HEK293 (cell line): Measurements from ENCODE around the gene ALPG.

ENCODE experiments used
- CTCF ChIA-PET: fragments of 350-600 bp; formaldehyde crosslinking; extraction: SDS; loops from one replicate; lab custom pipeline; 2021; ENCODE audit warnings: antibody characterized with exemption; lab: Yijun Ruan, JAX
- POLR2A ChIA-PET: fragments of 300-600 bp; formaldehyde crosslinking; extraction: SDS; loops from one replicate; lab custom pipeline; 2020; ENCODE audit warnings: antibody characterized with exemption, inconsistent platforms; lab: Yijun Ruan, JAX
- H3K27ac ChIP-seq: fragments of 200-500 bp; sonication (Bioruptor generic); 2 replicates; pipeline ENCODE4 v1.5.1; 2014; ENCODE audit warnings: low read depth, low read length, control low read depth, inconsistent platforms; ENCODE audit errors: extremely low read depth
- H3K36me3 ChIP-seq, 2 experiments: fragments of 200-500 bp in 1 of 2; sonication (Bioruptor generic) in 1 of 2; 1 replicate in 1 of 2; 2 replicates in 1 of 2; pipeline ENCODE4 v1.5.1; 2014 to 2017; ENCODE audit warnings: inconsistent platforms in 2 of 2, low read length in 2 of 2; ENCODE audit not compliant: control insufficient read depth in 2 of 2, insufficient read depth in 1 of 2
- H3K4me1 ChIP-seq: fragments of 200-500 bp; sonication (Bioruptor generic); 2 replicates; pipeline ENCODE4 v1.5.1; 2014; ENCODE audit warnings: mild to moderate bottlenecking, low read length, inconsistent platforms; ENCODE audit not compliant: control insufficient read depth, insufficient read depth
- H3K4me3 ChIP-seq: 2 replicates; pipeline ENCODE4 v1.5.1; 2011; ENCODE audit warnings: low read depth, mild to moderate bottlenecking, control low read depth, low read length, moderate library complexity
- H3K9me3 ChIP-seq: fragments of 200-500 bp; sonication (Bioruptor generic); 2 replicates; pipeline ENCODE4 v1.5.1; 2014; ENCODE audit warnings: low read depth, low read length, inconsistent platforms; ENCODE audit not compliant: control insufficient read depth, insufficient read depth
- GLI2 ChIP-seq: fragments of 450-650 bp; formaldehyde crosslinking; IDR thresholded peaks from 2 replicates; pipeline ENCODE4; 2017; ENCODE audit warnings: missing biosample characterization, missing genetic modification characterization, low read depth, borderline replicate concordance
- GLIS1 ChIP-seq: fragments of 450-650 bp; formaldehyde crosslinking; IDR thresholded peaks from 2 replicates; pipeline ENCODE4 v1.5.1; 2016; ENCODE audit warnings: missing biosample characterization, missing genetic modification characterization
- KLF8 ChIP-seq: fragments of 450-650 bp; formaldehyde crosslinking; IDR thresholded peaks from 2 replicates; pipeline ENCODE4 v1.5.1; 2016; ENCODE audit warnings: missing biosample characterization, missing genetic modification characterization
- ZBTB1 ChIP-seq: fragments of 450-650 bp; formaldehyde crosslinking; IDR thresholded peaks from 2 replicates; pipeline ENCODE4 v1.5.1; 2016; ENCODE audit warnings: missing biosample characterization, missing genetic modification characterization
- ZFHX2 ChIP-seq: fragments of 450-650 bp; formaldehyde crosslinking; conservative IDR thresholded peaks from 2 replicates; pipeline ENCODE4 v1.5.1; 2016; ENCODE audit warnings: missing biosample characterization, missing genetic modification characterization
- ZNF202 ChIP-seq: fragments of 450-650 bp; formaldehyde crosslinking; IDR thresholded peaks from 2 replicates; pipeline ENCODE4 v1.5.1; 2016; ENCODE audit warnings: missing biosample characterization, missing genetic modification characterization, borderline replicate concordance
- ZNF221 ChIP-seq: fragments of 450-650 bp; formaldehyde crosslinking; IDR thresholded peaks from 2 replicates; pipeline ENCODE4 v1.5.1; 2017; ENCODE audit warnings: missing biosample characterization, missing genetic modification characterization, borderline replicate concordance
- ZNF23 ChIP-seq: fragments of 450-650 bp; formaldehyde crosslinking; IDR thresholded peaks from 2 replicates; pipeline ENCODE4 v1.5.1; 2016; ENCODE audit warnings: missing biosample characterization, missing genetic modification characterization, borderline replicate concordance
- ZNF274 ChIP-seq, 2 experiments: fragments of 200-500 bp in 1 of 2; fragments of 450-650 bp in 1 of 2; sonication (Bioruptor generic) in 1 of 2; formaldehyde crosslinking in 1 of 2; IDR thresholded peaks; 2 replicates each; pipeline versions ENCODE4 v1.5.1 to v1.6.1; 2014 to 2016; ENCODE audit warnings: borderline replicate concordance in 1 of 2, inconsistent platforms in 1 of 2, low read length in 1 of 2, missing biosample characterization in 1 of 2, missing genetic modification characterization in 1 of 2
- ZNF404 ChIP-seq: fragments of 450-650 bp; formaldehyde crosslinking; IDR thresholded peaks from 2 replicates; pipeline ENCODE4 v1.5.1; 2017; ENCODE audit warnings: missing biosample characterization, missing genetic modification characterization
- ZNF423 ChIP-seq: fragments of 450-650 bp; formaldehyde crosslinking; IDR thresholded peaks from 2 replicates; pipeline ENCODE4 v1.5.1; 2016; ENCODE audit warnings: missing biosample characterization, missing genetic modification characterization
- ZNF514 ChIP-seq: fragments of 450-650 bp; formaldehyde crosslinking; IDR thresholded peaks from 2 replicates; pipeline ENCODE4 v1.5.1; 2016; ENCODE audit warnings: missing biosample characterization, missing genetic modification characterization
- ZNF544 ChIP-seq: fragments of 450-650 bp; formaldehyde crosslinking; IDR thresholded peaks from 2 replicates; pipeline ENCODE4 v1.5.0; 2017; ENCODE audit warnings: missing biosample characterization, missing genetic modification characterization
- ZNF549 ChIP-seq: fragments of 450-650 bp; IDR thresholded peaks from 2 replicates; pipeline ENCODE4 v1.5.1; 2018; ENCODE audit warnings: missing biosample characterization, missing genetic modification characterization, mild to moderate bottlenecking, inconsistent platforms, moderate library complexity
- ZNF555 ChIP-seq: fragments of 450-650 bp; formaldehyde crosslinking; conservative IDR thresholded peaks from 2 replicates; pipeline ENCODE4 v1.5.1; 2017; ENCODE audit warnings: missing biosample characterization, mild to moderate bottlenecking, missing genetic modification characterization, inconsistent platforms
- ZNF610 ChIP-seq: fragments of 450-650 bp; formaldehyde crosslinking; IDR thresholded peaks from 2 replicates; pipeline ENCODE4 v1.5.1; 2016; ENCODE audit warnings: missing biosample characterization, missing genetic modification characterization, borderline replicate concordance
- ZNF76 ChIP-seq: fragments of 450-650 bp; formaldehyde crosslinking; IDR thresholded peaks from 2 replicates; pipeline ENCODE4; 2016; ENCODE audit warnings: low read depth, missing biosample characterization, missing genetic modification characterization, borderline replicate concordance
- ZSCAN23 ChIP-seq: fragments of 450-650 bp; formaldehyde crosslinking; IDR thresholded peaks from 2 replicates; pipeline ENCODE4 v1.5.1; 2016; ENCODE audit warnings: missing biosample characterization, missing genetic modification characterization
- TF ChIP-seq, protein P1 (sequence below): fragments of 450-650 bp; formaldehyde crosslinking; IDR thresholded peaks from 2 replicates; pipeline ENCODE4 v1.5.1; 2016; ENCODE audit warnings: missing biosample characterization, missing genetic modification characterization
- TF ChIP-seq, protein P2 (sequence below): fragments of 450-650 bp; formaldehyde crosslinking; IDR thresholded peaks from 2 replicates; pipeline ENCODE4 v1.5.1; 2017; ENCODE audit warnings: missing biosample characterization, missing genetic modification characterization
- TF ChIP-seq, protein P3 (sequence below): fragments of 450-650 bp; formaldehyde crosslinking; IDR thresholded peaks from 2 replicates; pipeline ENCODE4 v1.5.1; 2016; ENCODE audit warnings: missing biosample characterization, missing genetic modification characterization
- TF ChIP-seq, protein P4 (sequence below): fragments of 450-650 bp; formaldehyde crosslinking; IDR thresholded peaks from 2 replicates; pipeline ENCODE4 v1.5.1; 2017; ENCODE audit warnings: missing biosample characterization, missing genetic modification characterization

Gene ALPG

DNA sequence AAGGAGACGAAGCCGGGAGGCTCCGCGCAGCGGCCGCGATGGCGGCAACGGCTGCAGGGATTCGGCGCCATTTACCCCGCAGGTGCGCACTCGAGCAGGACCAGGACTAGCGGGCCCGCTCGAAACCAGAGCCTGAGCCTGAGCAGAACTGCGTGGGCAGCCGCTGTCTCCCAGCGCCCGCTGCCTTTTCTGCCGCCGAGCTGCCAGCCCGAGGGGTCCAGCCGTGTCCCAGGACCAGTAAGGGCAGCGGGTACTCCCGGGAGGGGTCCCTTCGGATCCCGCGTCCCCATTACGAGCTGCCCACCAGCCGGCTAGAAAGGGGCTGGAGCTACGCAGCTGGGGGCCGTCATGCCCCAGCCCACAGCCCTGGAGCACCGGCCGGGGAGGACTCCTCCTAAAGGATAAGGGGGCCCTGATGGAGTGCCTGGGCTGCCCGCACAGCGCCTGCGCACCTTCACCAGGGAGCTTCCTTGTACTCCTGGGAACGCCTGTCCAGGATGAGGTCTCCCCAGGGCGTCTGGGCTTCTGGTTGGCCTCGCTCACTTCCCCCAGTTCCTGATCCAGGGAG, 18.2 kb upstream of the ALPG start:
- POLR2A ChIA-PET: no interaction called here
- no peaks in the 10 kb centered on the region for H3K4me1 ChIP-seq
- H3K27ac ChIP-seq: no peak overlapping the region
- TF ChIP-seq ZNF549 (tag by site-specific recombination) (no peak), KLF8 (no peak), ZNF76 (tag by site-specific recombination) (no peak), ZFHX2 (tag by site-specific recombination) (no peak), ZNF555 (tag by site-specific recombination) (no peak), ZNF221 (tag by site-specific recombination) (no peak), ZNF23 (tag by site-specific recombination) (no peak)
- TF ChIP-seq, protein P1, sequence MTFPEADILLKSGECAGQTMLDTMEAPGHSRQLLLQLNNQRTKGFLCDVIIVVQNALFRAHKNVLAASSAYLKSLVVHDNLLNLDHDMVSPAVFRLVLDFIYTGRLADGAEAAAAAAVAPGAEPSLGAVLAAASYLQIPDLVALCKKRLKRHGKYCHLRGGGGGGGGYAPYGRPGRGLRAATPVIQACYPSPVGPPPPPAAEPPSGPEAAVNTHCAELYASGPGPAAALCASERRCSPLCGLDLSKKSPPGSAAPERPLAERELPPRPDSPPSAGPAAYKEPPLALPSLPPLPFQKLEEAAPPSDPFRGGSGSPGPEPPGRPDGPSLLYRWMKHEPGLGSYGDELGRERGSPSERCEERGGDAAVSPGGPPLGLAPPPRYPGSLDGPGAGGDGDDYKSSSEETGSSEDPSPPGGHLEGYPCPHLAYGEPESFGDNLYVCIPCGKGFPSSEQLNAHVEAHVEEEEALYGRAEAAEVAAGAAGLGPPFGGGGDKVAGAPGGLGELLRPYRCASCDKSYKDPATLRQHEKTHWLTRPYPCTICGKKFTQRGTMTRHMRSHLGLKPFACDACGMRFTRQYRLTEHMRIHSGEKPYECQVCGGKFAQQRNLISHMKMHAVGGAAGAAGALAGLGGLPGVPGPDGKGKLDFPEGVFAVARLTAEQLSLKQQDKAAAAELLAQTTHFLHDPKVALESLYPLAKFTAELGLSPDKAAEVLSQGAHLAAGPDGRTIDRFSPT (tag by site-specific recombination): no peak
- no peak overlapping the region for H3K4me3 ChIP-seq
- H3K36me3 ChIP-seq: no peaks in the 10 kb centered on the region
- no peaks in the 10 kb centered on the region for H3K9me3 ChIP-seq
- CTCF ChIA-PET: interaction anchor here (1.0 kb wide), 1 partner anchor 14 kb away, joined by 3 read pairs; no protein-coding TSS in a partner anchor

DNA sequence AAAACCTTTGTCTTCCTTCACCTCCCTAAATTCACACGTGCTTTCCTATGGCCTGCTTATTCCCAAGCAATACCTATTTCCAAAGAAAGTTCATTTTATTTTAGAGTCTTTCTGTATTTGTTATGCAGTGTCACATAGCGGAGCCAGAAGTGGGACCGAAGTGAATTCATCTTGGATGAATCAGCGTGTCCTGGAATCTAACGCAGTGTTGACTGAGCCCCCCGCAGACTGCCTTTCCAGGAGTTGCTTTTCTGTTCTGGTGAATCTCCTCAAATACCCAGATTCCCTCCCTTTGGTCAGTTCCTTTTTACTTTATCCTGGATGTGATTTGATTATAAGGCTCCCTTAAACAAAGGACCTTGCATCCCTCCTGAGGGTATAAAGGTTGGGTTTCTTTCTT, 17.3 kb upstream of the ALPG start:
- POLR2A ChIA-PET: no interaction called here
- Histone ChIP-seq H3K9me3 (no peaks in the 10 kb centered on the region), H3K4me1 (no peaks in the 10 kb centered on the region), H3K27ac (no peak overlapping the region), H3K36me3 (no peaks in the 10 kb centered on the region), H3K4me3 (no peak overlapping the region)
- CTCF ChIA-PET: no interaction called here
- peak; percentile 79 for TF ChIP-seq GLIS1 (tag by site-specific recombination)
- TF ChIP-seq ZSCAN23 (tag by site-specific recombination): no peak

DNA sequence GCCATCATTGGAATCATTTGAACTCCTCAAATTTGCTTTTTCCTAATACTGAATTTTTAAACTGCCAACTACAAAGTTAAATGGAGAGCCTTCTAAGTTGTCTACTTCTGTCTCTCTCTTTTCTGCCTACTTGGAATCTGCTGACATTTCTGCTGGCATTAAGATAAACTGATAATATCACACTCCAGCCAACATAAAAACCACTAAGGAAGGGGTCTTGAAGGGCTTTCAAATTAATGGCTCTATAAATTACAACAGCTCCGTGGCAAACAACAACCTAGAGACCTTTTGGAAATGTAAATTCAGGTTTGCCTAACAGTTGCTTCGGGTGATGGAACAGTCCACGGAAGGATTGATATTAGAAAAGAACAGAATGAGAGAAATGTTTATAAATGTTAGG, 16.0 kb upstream of the ALPG start:
- ChIA-PET CTCF (interaction anchor here (0.6 to 2.4 kb wide), 2 partner anchors 8 to 131 kb away, joined by 4 to 7 read pairs; no protein-coding TSS in a partner anchor), POLR2A (no interaction called here)
- H3K4me1 ChIP-seq: no peaks in the 10 kb centered on the region
- no peaks in the 10 kb centered on the region for H3K36me3 ChIP-seq
- H3K9me3 ChIP-seq: no peaks in the 10 kb centered on the region
- no peak overlapping the region for H3K4me3 ChIP-seq
- no peak overlapping the region for H3K27ac ChIP-seq
- TF ChIP-seq, protein P2, sequence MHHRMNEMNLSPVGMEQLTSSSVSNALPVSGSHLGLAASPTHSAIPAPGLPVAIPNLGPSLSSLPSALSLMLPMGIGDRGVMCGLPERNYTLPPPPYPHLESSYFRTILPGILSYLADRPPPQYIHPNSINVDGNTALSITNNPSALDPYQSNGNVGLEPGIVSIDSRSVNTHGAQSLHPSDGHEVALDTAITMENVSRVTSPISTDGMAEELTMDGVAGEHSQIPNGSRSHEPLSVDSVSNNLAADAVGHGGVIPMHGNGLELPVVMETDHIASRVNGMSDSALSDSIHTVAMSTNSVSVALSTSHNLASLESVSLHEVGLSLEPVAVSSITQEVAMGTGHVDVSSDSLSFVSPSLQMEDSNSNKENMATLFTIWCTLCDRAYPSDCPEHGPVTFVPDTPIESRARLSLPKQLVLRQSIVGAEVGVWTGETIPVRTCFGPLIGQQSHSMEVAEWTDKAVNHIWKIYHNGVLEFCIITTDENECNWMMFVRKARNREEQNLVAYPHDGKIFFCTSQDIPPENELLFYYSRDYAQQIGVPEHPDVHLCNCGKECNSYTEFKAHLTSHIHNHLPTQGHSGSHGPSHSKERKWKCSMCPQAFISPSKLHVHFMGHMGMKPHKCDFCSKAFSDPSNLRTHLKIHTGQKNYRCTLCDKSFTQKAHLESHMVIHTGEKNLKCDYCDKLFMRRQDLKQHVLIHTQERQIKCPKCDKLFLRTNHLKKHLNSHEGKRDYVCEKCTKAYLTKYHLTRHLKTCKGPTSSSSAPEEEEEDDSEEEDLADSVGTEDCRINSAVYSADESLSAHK (tag by site-specific recombination): no peak
- TF ChIP-seq ZNF544 (no peak), ZNF202 (tag by site-specific recombination) (no peak), ZNF514 (tag by site-specific recombination) (no peak), ZNF404 (no peak), ZBTB1 (no peak), GLI2 (tag by site-specific recombination) (no peak), ZNF610 (tag by site-specific recombination) (no peak), ZNF423 (tag by site-specific recombination) (no peak), ZNF274 (IDR thresholded peaks at IDR 0.05; ENCODE audit: low read length) (no peak), ZNF274 (tag by site-specific recombination; IDR thresholded peaks at IDR 0.05; ENCODE audit: borderline replicate concordance) (no peak), ZSCAN23 (tag by site-specific recombination) (no peak)
- TF ChIP-seq, protein P3, sequence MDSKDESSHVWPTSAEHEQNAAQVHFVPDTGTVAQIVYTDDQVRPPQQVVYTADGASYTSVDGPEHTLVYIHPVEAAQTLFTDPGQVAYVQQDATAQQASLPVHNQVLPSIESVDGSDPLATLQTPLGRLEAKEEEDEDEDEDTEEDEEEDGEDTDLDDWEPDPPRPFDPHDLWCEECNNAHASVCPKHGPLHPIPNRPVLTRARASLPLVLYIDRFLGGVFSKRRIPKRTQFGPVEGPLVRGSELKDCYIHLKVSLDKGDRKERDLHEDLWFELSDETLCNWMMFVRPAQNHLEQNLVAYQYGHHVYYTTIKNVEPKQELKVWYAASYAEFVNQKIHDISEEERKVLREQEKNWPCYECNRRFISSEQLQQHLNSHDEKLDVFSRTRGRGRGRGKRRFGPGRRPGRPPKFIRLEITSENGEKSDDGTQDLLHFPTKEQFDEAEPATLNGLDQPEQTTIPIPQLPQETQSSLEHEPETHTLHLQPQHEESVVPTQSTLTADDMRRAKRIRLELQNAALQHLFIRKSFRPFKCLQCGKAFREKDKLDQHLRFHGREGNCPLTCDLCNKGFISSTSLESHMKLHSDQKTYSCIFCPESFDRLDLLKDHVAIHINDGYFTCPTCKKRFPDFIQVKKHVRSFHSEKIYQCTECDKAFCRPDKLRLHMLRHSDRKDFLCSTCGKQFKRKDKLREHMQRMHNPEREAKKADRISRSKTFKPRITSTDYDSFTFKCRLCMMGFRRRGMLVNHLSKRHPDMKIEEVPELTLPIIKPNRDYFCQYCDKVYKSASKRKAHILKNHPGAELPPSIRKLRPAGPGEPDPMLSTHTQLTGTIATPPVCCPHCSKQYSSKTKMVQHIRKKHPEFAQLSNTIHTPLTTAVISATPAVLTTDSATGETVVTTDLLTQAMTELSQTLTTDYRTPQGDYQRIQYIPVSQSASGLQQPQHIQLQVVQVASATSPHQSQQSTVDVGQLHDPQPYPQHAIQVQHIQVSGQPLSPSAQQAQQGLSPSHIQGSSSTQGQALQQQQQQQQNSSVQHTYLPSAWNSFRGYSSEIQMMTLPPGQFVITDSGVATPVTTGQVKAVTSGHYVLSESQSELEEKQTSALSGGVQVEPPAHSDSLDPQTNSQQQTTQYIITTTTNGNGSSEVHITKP (tag by site-specific recombination): no peak
- TF ChIP-seq, protein P4, sequence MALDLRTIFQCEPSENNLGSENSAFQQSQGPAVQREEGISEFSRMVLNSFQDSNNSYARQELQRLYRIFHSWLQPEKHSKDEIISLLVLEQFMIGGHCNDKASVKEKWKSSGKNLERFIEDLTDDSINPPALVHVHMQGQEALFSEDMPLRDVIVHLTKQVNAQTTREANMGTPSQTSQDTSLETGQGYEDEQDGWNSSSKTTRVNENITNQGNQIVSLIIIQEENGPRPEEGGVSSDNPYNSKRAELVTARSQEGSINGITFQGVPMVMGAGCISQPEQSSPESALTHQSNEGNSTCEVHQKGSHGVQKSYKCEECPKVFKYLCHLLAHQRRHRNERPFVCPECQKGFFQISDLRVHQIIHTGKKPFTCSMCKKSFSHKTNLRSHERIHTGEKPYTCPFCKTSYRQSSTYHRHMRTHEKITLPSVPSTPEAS (tag by site-specific recombination): no peak
